Kidney (tissue), 14 donors: ENCODE results near the gene ACTN1. TPM values are rescaled to one million over a fixed set of nuclear protein-coding genes. Genes with fewer than 3 reads are reported as not detected.

Experiments used
- DNase-seq, 5 donors: peaks; one replicate each; pipeline ENCODE4 v3.0.0-alpha.2; 2013 to 2020
- FAIRE-seq: peaks from 2 replicates; lab custom pipeline; 2012; peaks lifted over from hg19 to GRCh38; lab: Jason Lieb, UNC
- H3K27ac ChIP-seq, 2 donors: one replicate each; pipeline ENCODE4 v1.7.0; 2013; ENCODE audit warnings: low read depth in 2 of 2, low read length in 2 of 2, inconsistent platforms in 1 of 2
- H3K27me3 ChIP-seq: one replicate; pipeline ENCODE4 v1.7.1; 2013; ENCODE audit warnings: low read length, inconsistent platforms; ENCODE audit not compliant: control insufficient read depth, insufficient read depth
- H3K36me3 ChIP-seq, 3 donors: one replicate each; pipeline versions ENCODE4 v1.7.0 to v1.7.1; 2013; ENCODE audit warnings: low read length in 3 of 3, control low read depth in 1 of 3, inconsistent platforms in 1 of 3; ENCODE audit not compliant: insufficient read depth in 3 of 3, control insufficient read depth in 2 of 3
- H3K4me1 ChIP-seq, 3 donors: one replicate each; pipeline versions ENCODE4 v1.7.0 to v1.7.1; 2013; ENCODE audit warnings: low read length in 3 of 3, inconsistent platforms in 1 of 3, low read depth in 1 of 3; ENCODE audit not compliant: control insufficient read depth in 2 of 3, insufficient read depth in 2 of 3
- H3K4me3 ChIP-seq, 3 donors: one replicate each; pipeline versions ENCODE4 v1.7.0 to v1.8.1; 2013; ENCODE audit warnings: low read length in 3 of 3, control low read depth in 1 of 3, inconsistent platforms in 1 of 3
- H3K9ac ChIP-seq, 3 donors: one replicate each; pipeline versions ENCODE4 v1.7.0 to v1.7.1; 2013; ENCODE audit warnings: low read length in 3 of 3, control low read depth in 1 of 3, inconsistent platforms in 1 of 3
- H3K9me3 ChIP-seq, 3 donors: one replicate each; pipeline versions ENCODE4 v1.7.0 to v1.7.1; 2013; ENCODE audit warnings: low read length in 3 of 3, control low read depth in 1 of 3, inconsistent platforms in 1 of 3; ENCODE audit not compliant: control insufficient read depth in 2 of 3, insufficient read depth in 1 of 3
- intact Hi-C: fragments of 100-400 bp; cut with DNase I; formaldehyde crosslinking; loops from one replicate; pipeline ENCODE4 v1.11.1; 2022
- polyA plus RNA-seq: library from polyadenylated mRNA; stranded (reverse); fragments of 350-450 nt; fragmentation: Illumina TruSeq; extraction: RNeasy Lipid Tissue Mini Kit (QIAGEN cat#74804); gene quantifications from one replicate; pipeline ENCODE4 v1.2.3, GENCODE V29; 2014; ENCODE audit warnings: low read depth, low replicate concordance; ENCODE audit not compliant: insufficient read depth
- total RNA-seq: library from RNA; stranded (reverse); fragmentation: NEBNext Ultra II Directional; extraction: Animal tissue kit (Norgen Biotek cat#: 25700); gene quantifications from one replicate; pipeline ENCODE4 v1.2.1, GENCODE V29; 2021
- TF ChIP-seq, protein P1 (sequence below): IDR thresholded peaks from 3 replicates; pipeline ENCODE4 v1.5.1; 2012; ENCODE audit warnings: mild to moderate bottlenecking, moderate library complexity, borderline replicate concordance; ENCODE audit not compliant: insufficient read depth; ENCODE audit errors: extremely low read depth
- donor health status: control.
- donor health status: control.
- donor health status: control.
- donor health status: control.
- donor health status: control.
- donor health status: DM: yes; HTN: yes; CAD: no.
- donor health status: Normal renal cell carcinoma (clear cell type).

ACTN1 gene
- total and polyA plus RNA-seq, 2 donors from 2014 or later: 20.1 to 184 TPM

DNA sequence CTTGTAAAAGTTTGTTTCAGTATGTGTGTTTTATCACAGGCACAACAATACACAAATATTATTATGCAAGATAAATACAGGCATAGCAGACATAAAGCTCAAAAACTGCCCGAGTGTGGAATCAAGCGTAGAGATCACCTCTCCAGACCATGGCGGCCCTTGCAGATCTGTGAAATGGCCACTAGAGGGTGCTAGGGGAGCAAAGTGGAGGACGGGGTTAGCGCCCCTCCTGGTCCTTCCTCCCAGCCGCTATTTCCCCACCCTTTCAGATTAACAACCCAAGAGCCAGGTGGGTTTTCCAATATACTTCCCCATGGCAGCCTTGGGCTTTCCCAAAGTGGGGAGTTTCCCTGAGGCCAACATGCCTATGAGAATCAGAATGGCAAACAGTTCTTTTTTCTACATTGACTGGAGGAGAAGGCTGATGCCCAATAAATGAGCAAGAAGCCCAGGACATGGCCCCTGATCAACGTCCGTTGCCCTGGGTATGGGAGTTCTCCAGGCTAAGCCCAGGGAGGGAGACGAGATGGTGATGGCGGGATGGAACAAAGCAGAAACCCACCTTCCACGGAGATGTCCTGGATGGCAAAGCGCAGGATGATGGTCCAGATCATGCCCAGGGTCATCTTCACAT lies 67.4 kb downstream of the ACTN1 start:
- no peak overlapping the region for H3K4me3 ChIP-seq
- no peaks in the 10 kb centered on the region for H3K4me1 ChIP-seq
- TF ChIP-seq, protein P1, sequence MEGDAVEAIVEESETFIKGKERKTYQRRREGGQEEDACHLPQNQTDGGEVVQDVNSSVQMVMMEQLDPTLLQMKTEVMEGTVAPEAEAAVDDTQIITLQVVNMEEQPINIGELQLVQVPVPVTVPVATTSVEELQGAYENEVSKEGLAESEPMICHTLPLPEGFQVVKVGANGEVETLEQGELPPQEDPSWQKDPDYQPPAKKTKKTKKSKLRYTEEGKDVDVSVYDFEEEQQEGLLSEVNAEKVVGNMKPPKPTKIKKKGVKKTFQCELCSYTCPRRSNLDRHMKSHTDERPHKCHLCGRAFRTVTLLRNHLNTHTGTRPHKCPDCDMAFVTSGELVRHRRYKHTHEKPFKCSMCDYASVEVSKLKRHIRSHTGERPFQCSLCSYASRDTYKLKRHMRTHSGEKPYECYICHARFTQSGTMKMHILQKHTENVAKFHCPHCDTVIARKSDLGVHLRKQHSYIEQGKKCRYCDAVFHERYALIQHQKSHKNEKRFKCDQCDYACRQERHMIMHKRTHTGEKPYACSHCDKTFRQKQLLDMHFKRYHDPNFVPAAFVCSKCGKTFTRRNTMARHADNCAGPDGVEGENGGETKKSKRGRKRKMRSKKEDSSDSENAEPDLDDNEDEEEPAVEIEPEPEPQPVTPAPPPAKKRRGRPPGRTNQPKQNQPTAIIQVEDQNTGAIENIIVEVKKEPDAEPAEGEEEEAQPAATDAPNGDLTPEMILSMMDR: peak; percentile 97
- intact Hi-C loops: no loop called here
- peaks cover 0 to 4% (median 3%) of the 10 kb centered on the region in 3 donors for H3K36me3 ChIP-seq
- no peak overlapping the region for H3K27ac ChIP-seq
- FAIRE-seq (no peak), DNase-seq (peak; percentile 77 to 92 (median 84))
- H3K9me3 ChIP-seq: no peaks in the 10 kb centered on the region
- H3K9ac ChIP-seq: no peak overlapping the region
- H3K27me3 ChIP-seq: no peaks in the 10 kb centered on the region

- Histone ChIP-seq H3K4me3 (no peak overlapping the region), H3K27ac (no peak overlapping the region), H3K27me3 (no peaks in the 10 kb centered on the region), H3K36me3 (peaks cover 0 to 4% (median 3%) of the 10 kb centered on the region in 3 donors), H3K9ac (no peak overlapping the region), H3K9me3 (no peaks in the 10 kb centered on the region), H3K4me1 (no peaks in the 10 kb centered on the region)
- FAIRE-seq (no peak), DNase-seq (peak in 1 of 5 donors; percentile 11)
- TF ChIP-seq, protein P1: no peak
- intact Hi-C loops: no loop called here
Measured at GRCh38 chr14:68910540-68910939, 68.6 kb downstream of the ACTN1 start.

GRCh38 chr14:68908803-68909202 lies 70.3 kb downstream of the ACTN1 start:
- H3K4me3 ChIP-seq: no peak overlapping the region
- H3K27me3 ChIP-seq: no peaks in the 10 kb centered on the region
- no peak overlapping the region for H3K27ac ChIP-seq
- no peaks in the 10 kb centered on the region for H3K4me1 ChIP-seq
- no peak for FAIRE-seq
- peaks cover 4 to 7% (median 5%) of the 10 kb centered on the region in 3 donors for H3K36me3 ChIP-seq
- peak in 1 of 5 donors; percentile 8 for DNase-seq
- H3K9me3 ChIP-seq: no peaks in the 10 kb centered on the region
- TF ChIP-seq, protein P1: no peak
- intact Hi-C loops: no loop called here
- no peak overlapping the region for H3K9ac ChIP-seq
